ENCODE results near the gene PLPP4.

PLPP4 gene

DNA sequence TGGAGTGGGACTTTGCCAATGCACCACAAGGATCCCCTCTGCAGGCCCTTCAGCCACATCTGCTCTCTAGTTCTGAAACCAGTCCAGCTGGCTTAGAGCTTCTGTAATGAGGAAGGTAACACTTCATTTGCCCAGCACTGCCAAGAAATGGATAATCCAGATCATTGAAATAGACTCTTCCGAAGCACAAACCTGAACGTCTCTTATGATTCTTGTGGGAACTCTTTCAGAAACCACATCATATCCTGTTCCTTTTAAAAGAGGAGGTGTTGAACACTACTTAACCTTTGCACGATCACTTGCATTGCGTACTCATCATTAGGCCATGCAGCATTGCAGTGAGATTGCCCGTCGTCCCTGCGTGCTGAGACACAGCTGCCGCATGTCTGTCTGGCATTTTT is 25.8 kb upstream of the PLPP4 start:
- TF ChIP-seq, protein P1, sequence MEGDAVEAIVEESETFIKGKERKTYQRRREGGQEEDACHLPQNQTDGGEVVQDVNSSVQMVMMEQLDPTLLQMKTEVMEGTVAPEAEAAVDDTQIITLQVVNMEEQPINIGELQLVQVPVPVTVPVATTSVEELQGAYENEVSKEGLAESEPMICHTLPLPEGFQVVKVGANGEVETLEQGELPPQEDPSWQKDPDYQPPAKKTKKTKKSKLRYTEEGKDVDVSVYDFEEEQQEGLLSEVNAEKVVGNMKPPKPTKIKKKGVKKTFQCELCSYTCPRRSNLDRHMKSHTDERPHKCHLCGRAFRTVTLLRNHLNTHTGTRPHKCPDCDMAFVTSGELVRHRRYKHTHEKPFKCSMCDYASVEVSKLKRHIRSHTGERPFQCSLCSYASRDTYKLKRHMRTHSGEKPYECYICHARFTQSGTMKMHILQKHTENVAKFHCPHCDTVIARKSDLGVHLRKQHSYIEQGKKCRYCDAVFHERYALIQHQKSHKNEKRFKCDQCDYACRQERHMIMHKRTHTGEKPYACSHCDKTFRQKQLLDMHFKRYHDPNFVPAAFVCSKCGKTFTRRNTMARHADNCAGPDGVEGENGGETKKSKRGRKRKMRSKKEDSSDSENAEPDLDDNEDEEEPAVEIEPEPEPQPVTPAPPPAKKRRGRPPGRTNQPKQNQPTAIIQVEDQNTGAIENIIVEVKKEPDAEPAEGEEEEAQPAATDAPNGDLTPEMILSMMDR (conservative IDR thresholded peaks at IDR 0.05; ENCODE audit: low read depth), result no peak
- H3K27ac ChIP-seq, result no peak overlapping the region
- POLR2A ChIA-PET (ENCODE audit: low non-redundant PET), result interaction anchor here (0.6 kb wide), 1 partner anchor 109 kb away, joined by 3 read pairs; no protein-coding TSS in a partner anchor
- CTCF ChIA-PET, result interaction anchor here (0.6 to 0.8 kb wide), 2 partner anchors 8 to 121 kb away, joined by 3 to 4 read pairs; no protein-coding TSS in a partner anchor
- no peak for DNase-seq (ENCODE audit: low spot score)

DNA sequence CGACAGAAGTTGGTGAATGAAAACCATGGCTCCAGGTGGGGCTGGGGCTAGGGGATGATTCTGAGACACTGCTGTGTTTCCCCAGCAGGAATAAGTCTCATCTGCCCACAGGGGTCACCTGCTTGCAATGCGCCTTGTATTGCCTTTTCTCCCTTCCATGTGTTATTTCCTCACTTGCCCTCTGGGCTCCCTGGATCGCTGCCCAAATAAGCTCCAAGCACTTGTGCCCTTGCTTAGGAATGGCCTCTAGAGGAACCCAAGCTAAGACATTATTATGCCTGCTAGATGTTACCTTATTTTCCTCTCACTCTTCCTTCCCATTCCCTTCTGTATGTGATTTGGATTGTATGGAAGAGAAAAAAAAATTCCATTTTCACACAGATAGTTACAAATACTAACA is 24.8 kb upstream of the PLPP4 start:
- DNase-seq (ENCODE audit: low spot score), result no peak
- CTCF ChIA-PET, result interaction anchor here (0.5 to 0.8 kb wide), 4 partner anchors 9 to 1309 kb away, joined by 3 to 5 read pairs (median 3); partner anchors contain the start of gene MCMBP
- H3K27ac ChIP-seq, result no peak overlapping the region
- TF ChIP-seq, protein P1 (conservative IDR thresholded peaks at IDR 0.05; ENCODE audit: low read depth), result no peak
- POLR2A ChIA-PET (ENCODE audit: low non-redundant PET), result no interaction called here

DNA sequence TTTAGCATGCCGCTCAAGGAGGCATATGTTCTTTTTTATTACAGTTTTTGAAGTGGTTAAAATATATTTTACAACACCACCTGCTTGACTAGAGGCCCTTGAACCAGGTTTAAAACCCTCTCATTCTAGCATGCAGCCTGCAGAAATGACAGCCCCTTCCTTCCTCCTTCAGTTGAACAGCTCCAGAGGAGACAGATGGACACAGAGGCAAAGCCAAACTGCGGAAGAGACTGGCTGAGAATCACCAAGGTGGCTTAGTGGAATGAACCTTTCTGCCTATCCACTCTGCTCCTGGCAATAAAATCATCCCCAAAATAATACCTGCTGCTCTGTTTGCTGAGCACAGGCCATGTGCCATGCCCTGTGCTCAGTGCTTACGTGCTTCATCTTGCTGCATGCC is 23.9 kb upstream of the PLPP4 start:
- TF ChIP-seq, protein P1 (conservative IDR thresholded peaks at IDR 0.05; ENCODE audit: low read depth), result no peak
- H3K27ac ChIP-seq, result no peak overlapping the region
- ChIA-PET POLR2A (ENCODE audit: low non-redundant PET) (no interaction called here), CTCF (no interaction called here)
- DNase-seq (ENCODE audit: low spot score), result no peak

DNA sequence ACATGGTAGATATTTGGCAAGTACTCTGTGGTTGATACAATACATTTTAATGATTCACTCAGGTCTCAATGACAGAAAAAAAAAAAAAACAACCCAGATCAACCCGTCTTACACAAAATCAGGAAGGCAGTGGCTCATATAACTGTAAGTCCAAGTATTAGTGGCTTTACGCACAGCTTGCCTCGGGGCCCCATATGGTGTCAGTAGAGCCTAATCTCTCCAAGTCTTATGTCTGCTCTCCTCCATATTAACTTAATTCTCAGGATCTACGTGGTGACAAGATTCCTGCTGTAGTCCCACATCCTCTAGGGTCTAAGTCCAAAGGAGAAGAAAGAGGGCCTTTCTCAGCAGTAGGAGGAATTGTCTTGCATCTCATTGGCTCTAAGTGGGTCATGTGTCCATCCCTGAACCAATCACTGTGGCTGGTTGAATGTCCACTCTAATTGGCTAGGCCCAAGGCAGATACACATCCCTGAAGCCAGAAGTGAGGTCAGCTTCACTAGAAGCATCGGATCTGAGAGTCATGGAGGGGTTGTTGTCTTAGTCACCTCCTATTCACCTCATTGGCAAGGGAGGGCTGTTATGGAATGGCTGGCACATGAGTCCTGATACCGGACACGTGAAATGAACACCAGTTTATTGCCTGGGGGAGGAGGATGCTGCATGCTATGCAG is 20.5 kb upstream of the PLPP4 start:
- DNase-seq (ENCODE audit: low spot score), result no peak
- CTCF ChIA-PET, result interaction anchor here (0.6 kb wide), 1 partner anchor 719 kb away, joined by 3 read pairs; no protein-coding TSS in a partner anchor
- TF ChIP-seq, protein P1 (conservative IDR thresholded peaks at IDR 0.05; ENCODE audit: low read depth), result no peak
- no peak overlapping the region for H3K27ac ChIP-seq
- POLR2A ChIA-PET (ENCODE audit: low non-redundant PET), result no interaction called here

DNA sequence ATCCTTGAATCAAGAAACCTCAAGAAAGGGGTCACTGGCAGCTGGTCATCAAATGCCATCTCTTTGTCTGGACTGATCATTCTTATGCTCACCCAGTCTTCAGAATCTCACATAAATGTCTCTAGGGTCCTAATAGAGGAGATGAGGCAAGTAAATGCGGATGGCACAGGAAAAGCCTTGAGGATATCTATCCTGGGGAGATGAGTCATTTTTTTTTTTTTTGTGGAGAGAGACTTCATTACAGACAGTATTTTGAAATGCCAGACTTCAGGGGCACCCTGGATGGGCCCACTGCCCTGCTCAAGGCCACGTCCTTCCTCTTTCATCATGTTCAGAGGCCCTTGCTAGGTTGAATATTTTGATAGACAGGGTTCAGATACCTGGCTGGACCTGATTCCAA is 19.5 kb upstream of the PLPP4 start:
- DNase-seq (ENCODE audit: low spot score), result no peak
- TF ChIP-seq, protein P1 (conservative IDR thresholded peaks at IDR 0.05; ENCODE audit: low read depth), result no peak
- no peak overlapping the region for H3K27ac ChIP-seq
- ChIA-PET POLR2A (ENCODE audit: low non-redundant PET) (no interaction called here), CTCF (interaction anchor here (0.6 kb wide), 1 partner anchor 505 kb away, joined by 3 read pairs; no protein-coding TSS in a partner anchor)

DNA sequence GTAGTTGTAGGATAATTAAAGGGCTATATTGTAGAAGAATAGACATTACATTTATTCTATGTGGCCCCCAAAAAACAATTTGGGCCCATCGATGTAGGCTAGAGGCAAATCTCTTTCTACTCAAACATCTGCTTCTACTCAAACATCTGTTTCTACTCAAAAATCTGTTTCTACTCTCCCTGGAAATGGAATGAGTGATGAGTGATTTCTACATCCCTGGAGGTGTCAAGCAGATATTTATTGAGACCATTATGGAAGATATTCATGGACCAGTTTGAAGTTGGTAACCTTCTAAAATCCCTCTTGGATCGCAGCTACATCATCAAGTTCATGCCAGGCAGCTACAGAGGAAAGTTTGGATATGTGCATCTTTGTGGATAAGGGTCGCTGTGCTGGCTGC is 5.1 kb upstream of the PLPP4 start:
- ChIA-PET POLR2A (ENCODE audit: low non-redundant PET) (no interaction called here), CTCF (no interaction called here)
- DNase-seq (ENCODE audit: low spot score), result no peak
- no peak overlapping the region for H3K27ac ChIP-seq
- TF ChIP-seq, protein P1 (conservative IDR thresholded peaks at IDR 0.05; ENCODE audit: low read depth), result no peak
